ENCODE measurements around the gene SLFN12L. TPM values are rescaled to one million over a fixed set of nuclear protein-coding genes. Genes with fewer than 3 reads are reported as not detected.
"Not testable (repeated sequence)": the region's sequence is repeated elsewhere in the genome, so short reads cannot be mapped to it uniquely, and the experiment has no call there.

The SLFN12L gene
- total RNA-seq, 1 donor from 2014 or later, result not detected

DNA sequence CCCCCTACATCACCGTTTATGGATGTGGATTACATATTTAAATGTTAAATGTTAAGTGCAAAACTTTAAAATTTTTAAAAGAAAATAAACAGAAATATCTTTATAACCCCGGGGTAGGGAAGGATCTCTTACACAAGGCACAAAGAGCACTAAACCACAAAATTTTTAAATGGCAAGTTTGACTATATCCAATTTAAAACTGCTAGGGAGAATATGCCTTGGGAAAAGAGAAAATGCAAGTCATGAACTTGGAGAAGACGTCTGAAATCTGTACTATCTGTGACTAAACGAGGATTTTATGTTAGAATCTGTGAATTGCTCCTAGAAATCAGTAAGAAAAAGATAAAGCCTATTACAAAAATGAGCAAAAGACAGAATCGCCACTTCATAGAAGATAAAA, 60.2 kb downstream of the SLFN12L start:
- DNase-seq, result no peak
- Mint-ChIP-seq H3K4me3 (ENCODE audit: unreplicated experiment) (no peak overlapping the region), H3K27ac (ENCODE audit: unreplicated experiment) (no peak overlapping the region), H3K36me3 (ENCODE audit: unreplicated experiment) (no peaks in the 10 kb centered on the region), H3K4me1 (ENCODE audit: low read depth, unreplicated experiment) (no peaks in the 10 kb centered on the region), H3K27me3 (ENCODE audit: unreplicated experiment) (peaks cover 17% of the 10 kb centered on the region), H3K9me3 (ENCODE audit: unreplicated experiment) (no peaks in the 10 kb centered on the region)
- TF ChIP-seq, protein P1, sequence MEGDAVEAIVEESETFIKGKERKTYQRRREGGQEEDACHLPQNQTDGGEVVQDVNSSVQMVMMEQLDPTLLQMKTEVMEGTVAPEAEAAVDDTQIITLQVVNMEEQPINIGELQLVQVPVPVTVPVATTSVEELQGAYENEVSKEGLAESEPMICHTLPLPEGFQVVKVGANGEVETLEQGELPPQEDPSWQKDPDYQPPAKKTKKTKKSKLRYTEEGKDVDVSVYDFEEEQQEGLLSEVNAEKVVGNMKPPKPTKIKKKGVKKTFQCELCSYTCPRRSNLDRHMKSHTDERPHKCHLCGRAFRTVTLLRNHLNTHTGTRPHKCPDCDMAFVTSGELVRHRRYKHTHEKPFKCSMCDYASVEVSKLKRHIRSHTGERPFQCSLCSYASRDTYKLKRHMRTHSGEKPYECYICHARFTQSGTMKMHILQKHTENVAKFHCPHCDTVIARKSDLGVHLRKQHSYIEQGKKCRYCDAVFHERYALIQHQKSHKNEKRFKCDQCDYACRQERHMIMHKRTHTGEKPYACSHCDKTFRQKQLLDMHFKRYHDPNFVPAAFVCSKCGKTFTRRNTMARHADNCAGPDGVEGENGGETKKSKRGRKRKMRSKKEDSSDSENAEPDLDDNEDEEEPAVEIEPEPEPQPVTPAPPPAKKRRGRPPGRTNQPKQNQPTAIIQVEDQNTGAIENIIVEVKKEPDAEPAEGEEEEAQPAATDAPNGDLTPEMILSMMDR (IDR thresholded peaks at IDR 0.05; ENCODE audit: partially characterized antibody, unreplicated experiment), result no peak

GRCh38 chr17:35476283-35476820, 61.1 kb downstream of the SLFN12L start:
- no peak for DNase-seq
- no peak overlapping the region for H3K27ac Mint-ChIP-seq (ENCODE audit: unreplicated experiment)
- H3K36me3 Mint-ChIP-seq (ENCODE audit: unreplicated experiment), result no peaks in the 10 kb centered on the region
- no peaks in the 10 kb centered on the region for H3K4me1 Mint-ChIP-seq (ENCODE audit: low read depth, unreplicated experiment)
- peaks cover 20% of the 10 kb centered on the region for H3K27me3 Mint-ChIP-seq (ENCODE audit: unreplicated experiment)
- H3K9me3 Mint-ChIP-seq (ENCODE audit: unreplicated experiment), result no peaks in the 10 kb centered on the region
- TF ChIP-seq, protein P1 (IDR thresholded peaks at IDR 0.05; ENCODE audit: partially characterized antibody, unreplicated experiment), result no peak
- no peak overlapping the region for H3K4me3 Mint-ChIP-seq (ENCODE audit: unreplicated experiment)

DNA sequence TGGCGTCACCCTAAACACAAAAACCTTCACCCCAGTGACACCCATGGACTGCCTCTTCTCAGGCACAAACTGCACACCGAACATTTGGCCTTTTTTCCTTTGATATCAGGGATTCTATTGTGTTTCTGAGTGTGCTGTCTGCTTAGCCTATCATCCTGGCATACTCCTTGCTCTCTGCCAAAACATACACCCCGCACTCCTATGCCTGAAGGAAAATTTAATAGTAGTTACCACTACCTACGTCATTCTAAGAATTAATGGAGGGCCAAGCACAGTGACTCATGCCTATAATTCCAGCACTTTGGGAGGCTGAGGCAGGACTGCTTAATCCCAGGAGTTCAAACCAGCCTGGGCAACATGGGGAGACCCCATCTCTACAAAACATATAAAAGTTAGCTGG, 69.0 kb downstream of the SLFN12L start:
- no peak for DNase-seq
- Mint-ChIP-seq H3K4me1 (ENCODE audit: low read depth, unreplicated experiment) (no peaks in the 10 kb centered on the region), H3K27ac (ENCODE audit: unreplicated experiment) (no peak overlapping the region), H3K4me3 (ENCODE audit: unreplicated experiment) (no peak overlapping the region), H3K27me3 (ENCODE audit: unreplicated experiment) (peaks cover 13% of the 10 kb centered on the region), H3K36me3 (ENCODE audit: unreplicated experiment) (no peaks in the 10 kb centered on the region), H3K9me3 (ENCODE audit: unreplicated experiment) (no peaks in the 10 kb centered on the region)
- TF ChIP-seq, protein P1 (IDR thresholded peaks at IDR 0.05; ENCODE audit: partially characterized antibody, unreplicated experiment), result no peak

DNA sequence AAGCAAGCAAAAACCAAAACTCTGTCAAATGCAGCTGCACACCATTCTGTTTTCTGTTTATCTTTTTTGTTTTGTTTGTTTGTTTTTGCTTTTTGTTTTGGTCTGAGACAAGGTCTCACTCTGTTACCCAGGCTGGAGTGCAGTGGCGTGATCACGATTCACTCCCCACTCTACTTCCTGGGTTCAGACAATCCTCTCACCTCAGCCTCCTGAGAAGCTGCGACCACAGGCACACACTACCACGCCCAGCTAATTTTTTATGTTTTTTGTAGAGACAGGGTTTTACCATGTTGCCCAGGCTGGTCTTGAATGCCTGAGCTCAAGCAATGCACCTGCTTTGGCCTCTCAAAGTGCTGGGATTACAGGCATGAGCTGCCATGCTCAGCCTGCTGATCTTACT, 69.7 kb downstream of the SLFN12L start:
- Mint-ChIP-seq H3K4me3 (ENCODE audit: unreplicated experiment) (no peak overlapping the region), H3K27ac (ENCODE audit: unreplicated experiment) (no peak overlapping the region), H3K4me1 (ENCODE audit: low read depth, unreplicated experiment) (no peaks in the 10 kb centered on the region), H3K27me3 (ENCODE audit: unreplicated experiment) (peaks cover 13% of the 10 kb centered on the region), H3K9me3 (ENCODE audit: unreplicated experiment) (no peaks in the 10 kb centered on the region), H3K36me3 (ENCODE audit: unreplicated experiment) (no peaks in the 10 kb centered on the region)
- TF ChIP-seq, protein P1 (IDR thresholded peaks at IDR 0.05; ENCODE audit: partially characterized antibody, unreplicated experiment), result no peak
- DNase-seq, result no peak

GRCh38 chr17:35460354-35460851, 77.1 kb downstream of the SLFN12L start:
- Mint-ChIP-seq H3K4me1 (ENCODE audit: low read depth, unreplicated experiment) (no peaks in the 10 kb centered on the region), H3K36me3 (ENCODE audit: unreplicated experiment) (peaks cover 4% of the 10 kb centered on the region), H3K9me3 (ENCODE audit: unreplicated experiment) (peaks cover 4% of the 10 kb centered on the region), H3K4me3 (ENCODE audit: unreplicated experiment) (peak overlapping the region; percentile 70), H3K27ac (ENCODE audit: unreplicated experiment) (no peak overlapping the region), H3K27me3 (ENCODE audit: unreplicated experiment) (peaks cover 19% of the 10 kb centered on the region)
- TF ChIP-seq, protein P1 (IDR thresholded peaks at IDR 0.05; ENCODE audit: partially characterized antibody, unreplicated experiment), result no peak
- peak; percentile 33 for DNase-seq

GRCh38 chr17:35454035-35454434, 83.4 kb downstream of the SLFN12L start:
- not testable (repeated sequence) for H3K4me3 Mint-ChIP-seq (ENCODE audit: unreplicated experiment); DNase-seq; H3K9me3 Mint-ChIP-seq (ENCODE audit: unreplicated experiment); H3K36me3 Mint-ChIP-seq (ENCODE audit: unreplicated experiment); H3K27ac Mint-ChIP-seq (ENCODE audit: unreplicated experiment); H3K4me1 Mint-ChIP-seq (ENCODE audit: low read depth, unreplicated experiment)
- peaks cover 40% of the 10 kb centered on the region for H3K27me3 Mint-ChIP-seq (ENCODE audit: unreplicated experiment)
